ENCODE results near the gene CTBP1.

Gene CTBP1

GRCh38 chr4:1205586-1206298 is 43.2 kb downstream of the CTBP1 start:
- CTCF ChIA-PET = no interaction called here
- DNase-seq (ENCODE audit: extremely low spot score) = no peak
- TF ChIP-seq CTCF (IDR thresholded peaks at IDR 0.05; ENCODE audit: control extremely low read depth, extremely low read depth, low read depth, missing control alignments) = no peak
- POLR2A ChIA-PET = no interaction called here

- TF ChIP-seq CTCF (IDR thresholded peaks at IDR 0.05; ENCODE audit: control extremely low read depth, extremely low read depth, low read depth, missing control alignments) = no peak
- no peak for DNase-seq (ENCODE audit: extremely low spot score)
- ChIA-PET POLR2A (no interaction called here), CTCF (no interaction called here)
Observed at GRCh38 chr4:1204828-1205585, 43.9 kb downstream of the CTBP1 start.

- DNase-seq (ENCODE audit: extremely low spot score) = no peak
- no peak for TF ChIP-seq CTCF (IDR thresholded peaks at IDR 0.05; ENCODE audit: control extremely low read depth, extremely low read depth, low read depth, missing control alignments)
- ChIA-PET CTCF (interaction anchor here (1.9 to 2.3 kb wide), 2 partner anchors 13 to 64 kb away, joined by 6 to 9 read pairs; no protein-coding TSS in a partner anchor), POLR2A (interaction anchor here (1.0 kb wide), 1 partner anchor 12 kb away, joined by 3 read pairs; no protein-coding TSS in a partner anchor)
Observed at GRCh38 chr4:1204286-1204827, 44.6 kb downstream of the CTBP1 start.

- ChIA-PET POLR2A (no interaction called here), CTCF (interaction anchor here (0.6 to 2.3 kb wide), 7 partner anchors 14 to 153 kb away, joined by 3 to 9 read pairs (median 3); no protein-coding TSS in a partner anchor)
- no peak for TF ChIP-seq CTCF (IDR thresholded peaks at IDR 0.05; ENCODE audit: control extremely low read depth, extremely low read depth, low read depth, missing control alignments)
- DNase-seq (ENCODE audit: extremely low spot score) = no peak
Observed at GRCh38 chr4:1203026-1203616, 45.8 kb downstream of the CTBP1 start.

- DNase-seq (ENCODE audit: extremely low spot score) = no peak
- POLR2A ChIA-PET = no interaction called here
- TF ChIP-seq CTCF (IDR thresholded peaks at IDR 0.05; ENCODE audit: control extremely low read depth, extremely low read depth, low read depth, missing control alignments) = no peak
- CTCF ChIA-PET = interaction anchor here (0.6 to 2.3 kb wide), 6 partner anchors 15 to 153 kb away, joined by 3 to 9 read pairs (median 4); no protein-coding TSS in a partner anchor
Observed at GRCh38 chr4:1202526-1203011, 46.4 kb downstream of the CTBP1 start.

All from GM10248 (cell line).